SIG-M5 (cell line): ENCODE measurements around the gene TNKS1BP1.
"Not testable (repeated sequence)": the region's sequence is repeated elsewhere in the genome, so short reads cannot be mapped to it uniquely, and the experiment has no call there.

Experiments
- DNase-seq: peaks from one replicate; lab custom pipeline; 2025; lab: John Stamatoyannopoulos, UW

The TNKS1BP1 gene

GRCh38 chr11:57354699-57355098, 29.9 kb upstream of the TNKS1BP1 start:
- no peak for DNase-seq

- DNase-seq: no peak
Measured at GRCh38 chr11:57353852-57354251, 29.1 kb upstream of the TNKS1BP1 start.

- DNase-seq: no peak
Measured at GRCh38 chr11:57353446-57353845, 28.7 kb upstream of the TNKS1BP1 start.

GRCh38 chr11:57353036-57353435, 28.3 kb upstream of the TNKS1BP1 start:
- DNase-seq: no peak

- no peak for DNase-seq
Measured at GRCh38 chr11:57349491-57350274, 24.9 kb upstream of the TNKS1BP1 start.

- DNase-seq: no peak
Measured at GRCh38 chr11:57348636-57349313, 24.0 kb upstream of the TNKS1BP1 start.

- no peak for DNase-seq
Measured at GRCh38 chr11:57348052-57348451, 23.3 kb upstream of the TNKS1BP1 start.

- no peak for DNase-seq
Measured at GRCh38 chr11:57347336-57347735, 22.6 kb upstream of the TNKS1BP1 start.

- no peak for DNase-seq
Measured at GRCh38 chr11:57345555-57346211, 20.9 kb upstream of the TNKS1BP1 start.

GRCh38 chr11:57344826-57345225, 20.1 kb upstream of the TNKS1BP1 start:
- no peak for DNase-seq

GRCh38 chr11:57343825-57344224, 19.1 kb upstream of the TNKS1BP1 start:
- DNase-seq: no peak

- DNase-seq: no peak
Measured at GRCh38 chr11:57342702-57343101, 17.9 kb upstream of the TNKS1BP1 start.

GRCh38 chr11:57341250-57341808, 16.6 kb upstream of the TNKS1BP1 start:
- DNase-seq: no peak

GRCh38 chr11:57340039-57340615, 15.4 kb upstream of the TNKS1BP1 start:
- DNase-seq: no peak

GRCh38 chr11:57339328-57339727, 14.6 kb upstream of the TNKS1BP1 start:
- no peak for DNase-seq

GRCh38 chr11:57338142-57338541, 13.4 kb upstream of the TNKS1BP1 start, which contains the start of gene P2RX3:
Gene P2RX3, plus strand, starts transcription at chr11:57338352. Its CDS starts 199 bp downstream, at chr11:57338551.
- DNase-seq: no peak

- DNase-seq: not testable (repeated sequence)
Measured at GRCh38 chr11:57336856-57337255, 12.1 kb upstream of the TNKS1BP1 start.

GRCh38 chr11:57336111-57336666, 11.4 kb upstream of the TNKS1BP1 start:
- DNase-seq: no peak

- no peak for DNase-seq
Measured at GRCh38 chr11:57335343-57336110, 10.8 kb upstream of the TNKS1BP1 start, which contains the start of gene SSRP1. Gene SSRP1, minus strand, starts transcription at chr11:57335892. Its CDS starts 771 bp downstream, at chr11:57335121.

- DNase-seq: no peak
Measured at GRCh38 chr11:57335023-57335342, 10.2 kb upstream of the TNKS1BP1 start.
